Upper lobe of right lung (tissue), 1 donor: ENCODE results near the gene AFF1. TPM values are rescaled to one million over a fixed set of nuclear protein-coding genes. Genes with fewer than 3 reads are reported as not detected.

ENCODE experiments used
- ATAC-seq: fragments of 200-7000 bp; cut with Tn5 transposase; one replicate; pipeline ENCODE4 v1.9.1; 2020; ENCODE audit warnings: mild to moderate bottlenecking, moderate library complexity
- DNase-seq: peaks from one replicate; pipeline ENCODE4 v3.0.0-alpha.2; 2020
- H3K27ac ChIP-seq: fragments of 200-600 bp; one replicate; pipeline ENCODE4 v1.8.0; 2022
- H3K27me3 ChIP-seq: fragments of 200-600 bp; one replicate; pipeline ENCODE4 v1.8.0; 2022; ENCODE audit warnings: mild to moderate bottlenecking
- H3K36me3 ChIP-seq: fragments of 200-600 bp; one replicate; pipeline ENCODE4 v1.8.0; 2022
- H3K4me1 ChIP-seq: fragments of 200-600 bp; one replicate; pipeline ENCODE4 v1.8.0; 2022
- H3K4me3 ChIP-seq: fragments of 200-600 bp; one replicate; pipeline ENCODE4 v1.8.0; 2022; ENCODE audit warnings: mild to moderate bottlenecking
- H3K9me3 ChIP-seq: fragments of 200-600 bp; one replicate; pipeline ENCODE4 v1.8.0; 2022
- intact Hi-C: fragments of 100-400 bp; cut with DNase I; formaldehyde crosslinking; loops from one replicate; pipeline ENCODE4 v1.11.0; 2022
- total RNA-seq: library from RNA; stranded (reverse); fragmentation: NEBNext Ultra II Directional; extraction: Animal tissue kit (Norgen Biotek cat#: 25700); gene quantifications from one replicate; pipeline ENCODE4 v1.2.1, GENCODE V29; 2021
- TF ChIP-seq, protein P1 (sequence below): fragments of 200-600 bp; IDR thresholded peaks from one replicate; pipeline ENCODE4 v1.8.0; 2022; ENCODE audit warnings: antibody characterized with exemption
- donor health status: DM: no; HTN: yes; CAD: no; lungs with severe emphysema.

AFF1 gene
- total RNA-seq, 1 donor from 2014 or later, result 103 TPM

DNA sequence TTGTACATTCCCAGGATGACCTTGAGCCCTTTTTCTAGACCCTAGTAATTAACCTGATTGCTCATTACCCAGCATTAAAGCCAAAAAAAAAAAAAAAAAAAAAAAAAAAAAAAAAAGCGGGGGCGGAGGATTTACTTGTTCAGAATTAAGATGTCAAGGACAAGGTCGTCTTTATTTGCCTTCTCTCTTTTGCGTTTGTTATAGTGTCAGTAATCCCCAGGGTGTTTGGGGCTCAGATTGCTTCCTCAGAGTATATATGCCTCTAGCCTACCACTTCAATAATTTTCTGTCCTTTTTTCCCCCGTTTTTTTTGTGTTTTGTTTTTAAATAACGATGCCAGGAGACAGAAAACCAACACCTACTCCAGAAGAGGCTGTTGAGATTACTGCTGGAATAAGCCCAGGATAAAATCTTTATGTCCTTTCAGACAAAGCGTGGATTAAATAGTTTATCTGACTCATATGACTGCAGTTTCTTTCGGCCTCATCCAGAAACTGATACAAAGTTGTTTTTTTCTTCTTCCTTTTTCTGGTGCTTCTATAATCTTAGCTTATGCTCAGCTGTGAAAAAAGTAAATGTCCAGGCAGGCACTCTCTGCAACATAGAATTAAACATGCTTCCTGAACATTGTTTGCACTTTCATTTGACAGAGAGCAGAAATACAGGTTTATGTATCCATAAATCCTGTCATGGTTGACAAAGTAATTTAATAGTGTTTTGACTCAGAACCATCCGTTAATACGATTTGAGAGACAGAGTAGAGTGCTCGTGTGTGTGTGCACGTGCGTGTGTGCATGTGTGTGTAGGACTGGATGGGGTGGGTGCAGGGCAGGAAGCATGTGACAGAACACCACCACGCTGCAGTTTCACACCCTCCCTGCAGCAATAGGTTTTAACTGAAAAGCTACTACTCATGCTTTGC lies 138.6 kb downstream of the AFF1 start:
- no peak overlapping the region for H3K4me3 ChIP-seq
- intact Hi-C loops, result no loop called here
- peaks cover 56% of the 10 kb centered on the region for H3K4me1 ChIP-seq

DNA sequence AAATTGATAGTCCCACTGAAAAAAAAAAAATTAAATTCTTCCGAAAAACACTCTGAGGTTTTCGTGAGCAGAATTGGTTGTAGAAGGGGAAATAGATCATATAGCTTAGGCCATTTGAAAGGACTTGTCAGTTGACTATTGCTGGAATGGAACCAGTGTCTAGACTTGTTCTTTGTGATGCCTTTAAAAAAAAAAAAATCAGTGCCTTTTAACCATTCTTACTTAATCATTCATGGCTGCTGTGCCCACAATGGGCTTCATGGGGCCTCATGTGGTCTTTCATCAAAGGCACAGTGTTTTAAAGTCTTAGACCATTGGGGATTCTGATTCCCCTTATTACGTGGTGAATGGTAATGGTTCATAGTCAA lies 139.3 kb downstream of the AFF1 start:
- TF ChIP-seq, protein P1, sequence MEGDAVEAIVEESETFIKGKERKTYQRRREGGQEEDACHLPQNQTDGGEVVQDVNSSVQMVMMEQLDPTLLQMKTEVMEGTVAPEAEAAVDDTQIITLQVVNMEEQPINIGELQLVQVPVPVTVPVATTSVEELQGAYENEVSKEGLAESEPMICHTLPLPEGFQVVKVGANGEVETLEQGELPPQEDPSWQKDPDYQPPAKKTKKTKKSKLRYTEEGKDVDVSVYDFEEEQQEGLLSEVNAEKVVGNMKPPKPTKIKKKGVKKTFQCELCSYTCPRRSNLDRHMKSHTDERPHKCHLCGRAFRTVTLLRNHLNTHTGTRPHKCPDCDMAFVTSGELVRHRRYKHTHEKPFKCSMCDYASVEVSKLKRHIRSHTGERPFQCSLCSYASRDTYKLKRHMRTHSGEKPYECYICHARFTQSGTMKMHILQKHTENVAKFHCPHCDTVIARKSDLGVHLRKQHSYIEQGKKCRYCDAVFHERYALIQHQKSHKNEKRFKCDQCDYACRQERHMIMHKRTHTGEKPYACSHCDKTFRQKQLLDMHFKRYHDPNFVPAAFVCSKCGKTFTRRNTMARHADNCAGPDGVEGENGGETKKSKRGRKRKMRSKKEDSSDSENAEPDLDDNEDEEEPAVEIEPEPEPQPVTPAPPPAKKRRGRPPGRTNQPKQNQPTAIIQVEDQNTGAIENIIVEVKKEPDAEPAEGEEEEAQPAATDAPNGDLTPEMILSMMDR, result no peak
- Histone ChIP-seq H3K4me3 (no peak overlapping the region), H3K36me3 (no peaks in the 10 kb centered on the region), H3K27me3 (no peaks in the 10 kb centered on the region), H3K27ac (peak overlapping the region; percentile 38), H3K9me3 (no peaks in the 10 kb centered on the region), H3K4me1 (peaks cover 63% of the 10 kb centered on the region)
- no peak for DNase-seq
- intact Hi-C loops, result no loop called here
- ATAC-seq, result no peak

More for the DNA sequence above, 138.6 kb downstream of the AFF1 start:
- TF ChIP-seq, protein P1, result no peak
- Histone ChIP-seq H3K27me3 (no peaks in the 10 kb centered on the region), H3K36me3 (no peaks in the 10 kb centered on the region), H3K27ac (peak overlapping the region; percentile 38), H3K9me3 (no peaks in the 10 kb centered on the region)
- DNase-seq (peak; percentile 65), ATAC-seq (peak; percentile 82)

DNA sequence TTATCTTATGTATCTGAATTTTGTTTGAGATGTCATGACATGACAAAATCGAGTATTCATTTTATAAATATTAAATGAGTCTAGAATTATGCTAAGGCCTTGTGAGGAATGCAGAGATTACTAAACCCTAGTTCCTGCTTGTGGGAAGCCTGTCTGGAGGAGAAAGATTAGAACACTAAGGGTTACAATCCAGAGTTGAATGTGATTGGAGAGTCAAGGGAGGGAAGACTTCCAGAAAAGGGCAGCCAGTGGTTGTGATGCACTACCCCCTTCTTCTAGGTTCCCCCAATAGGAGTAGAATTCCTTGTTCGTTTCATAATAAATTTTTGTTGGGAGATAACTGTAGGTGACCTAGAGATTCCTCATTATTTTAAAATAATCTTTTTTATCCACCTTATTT lies 141.1 kb downstream of the AFF1 start:
- H3K4me1 ChIP-seq, result peaks cover 79% of the 10 kb centered on the region
- intact Hi-C loops, result no loop called here
- no peak for DNase-seq
- no peak overlapping the region for H3K4me3 ChIP-seq
- no peaks in the 10 kb centered on the region for H3K27me3 ChIP-seq
- no peak for ATAC-seq
- TF ChIP-seq, protein P1, result no peak
- no peak overlapping the region for H3K27ac ChIP-seq
- H3K36me3 ChIP-seq, result no peaks in the 10 kb centered on the region
- no peaks in the 10 kb centered on the region for H3K9me3 ChIP-seq

DNA sequence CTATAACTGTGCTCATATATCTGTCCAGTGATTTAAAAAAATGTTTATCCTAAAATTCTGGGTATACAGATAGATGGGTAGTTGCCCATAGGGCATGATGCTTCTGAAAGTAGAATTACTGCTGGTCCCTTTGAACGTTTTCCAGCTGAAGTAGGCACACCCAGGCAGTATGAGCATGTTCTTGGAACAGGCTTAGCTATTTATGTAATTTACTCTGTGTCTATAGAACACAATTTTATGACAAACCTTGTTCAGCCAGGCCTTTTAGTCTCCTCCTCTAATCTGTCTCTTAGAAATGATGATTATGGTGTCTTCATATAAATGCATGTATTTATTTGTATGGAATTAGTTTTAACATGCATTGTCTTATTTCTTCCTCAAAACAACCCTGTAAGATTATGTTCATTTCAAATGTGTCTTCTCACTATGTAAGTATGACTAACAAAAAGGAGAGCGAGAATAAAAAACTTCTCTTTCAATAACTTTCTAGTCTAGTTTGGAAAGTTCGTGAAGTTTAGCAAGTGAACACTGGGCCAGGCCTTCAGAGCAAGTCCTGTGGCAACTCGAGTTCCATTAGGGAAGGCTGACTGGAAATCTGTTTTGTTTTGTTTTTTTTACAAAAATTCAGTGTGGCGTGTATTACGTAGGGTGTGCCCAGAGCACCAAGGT lies 142.0 kb downstream of the AFF1 start:
- Histone ChIP-seq H3K4me1 (peaks cover 74% of the 10 kb centered on the region), H3K9me3 (no peaks in the 10 kb centered on the region), H3K27me3 (no peaks in the 10 kb centered on the region), H3K36me3 (no peaks in the 10 kb centered on the region), H3K27ac (no peak overlapping the region), H3K4me3 (no peak overlapping the region)
- DNase-seq (no peak), ATAC-seq (no peak)
- intact Hi-C loops, result no loop called here
- TF ChIP-seq, protein P1, result no peak

DNA sequence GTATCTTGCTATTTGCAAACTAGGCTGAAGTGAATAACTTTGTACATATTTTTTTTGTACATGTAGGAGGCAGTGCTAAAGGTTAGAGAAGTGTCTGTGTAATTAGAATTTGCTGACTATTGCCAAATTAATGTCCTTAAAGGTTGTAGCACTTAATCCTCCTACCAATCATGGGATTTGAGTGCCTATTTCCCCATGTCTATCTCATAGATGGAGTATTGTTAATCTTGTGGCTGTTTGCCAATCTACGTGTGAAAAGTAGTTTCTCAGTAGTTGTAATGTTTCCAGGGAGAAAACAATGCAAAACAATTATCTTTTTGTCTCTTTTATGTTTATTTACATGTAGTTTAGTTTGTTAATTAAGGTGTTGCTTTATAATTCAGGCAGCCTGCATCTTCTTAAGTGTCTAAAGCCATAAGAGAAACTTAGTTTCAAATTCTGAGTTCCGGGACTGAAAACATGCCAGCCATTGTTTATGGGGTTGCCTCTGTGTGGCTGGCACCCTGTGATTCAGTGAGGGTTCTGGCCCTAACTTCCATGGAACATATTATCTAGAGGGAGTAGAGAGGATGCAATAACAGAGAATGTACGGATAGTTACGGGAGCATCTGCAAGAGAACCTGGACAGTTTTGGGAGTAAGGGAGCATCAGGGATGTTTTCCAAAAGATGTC lies 143.2 kb downstream of the AFF1 start:
- peaks cover 77% of the 10 kb centered on the region for H3K4me1 ChIP-seq
- DNase-seq, result no peak

More for the DNA sequence above, 143.2 kb downstream of the AFF1 start:
- intact Hi-C loops, result no loop called here
- no peaks in the 10 kb centered on the region for H3K27me3 ChIP-seq
- TF ChIP-seq, protein P1, result no peak
- no peak overlapping the region for H3K4me3 ChIP-seq
- ATAC-seq, result no peak
- no peaks in the 10 kb centered on the region for H3K9me3 ChIP-seq
- H3K36me3 ChIP-seq, result no peaks in the 10 kb centered on the region
- H3K27ac ChIP-seq, result peak overlapping the region; percentile 55
